NCI-H2171 (cell line): Measurements from ENCODE around the gene INSRR.

Source experiments
- DNase-seq: peaks from one replicate; lab custom pipeline; 2025; lab: John Stamatoyannopoulos, UW

Gene INSRR

DNA sequence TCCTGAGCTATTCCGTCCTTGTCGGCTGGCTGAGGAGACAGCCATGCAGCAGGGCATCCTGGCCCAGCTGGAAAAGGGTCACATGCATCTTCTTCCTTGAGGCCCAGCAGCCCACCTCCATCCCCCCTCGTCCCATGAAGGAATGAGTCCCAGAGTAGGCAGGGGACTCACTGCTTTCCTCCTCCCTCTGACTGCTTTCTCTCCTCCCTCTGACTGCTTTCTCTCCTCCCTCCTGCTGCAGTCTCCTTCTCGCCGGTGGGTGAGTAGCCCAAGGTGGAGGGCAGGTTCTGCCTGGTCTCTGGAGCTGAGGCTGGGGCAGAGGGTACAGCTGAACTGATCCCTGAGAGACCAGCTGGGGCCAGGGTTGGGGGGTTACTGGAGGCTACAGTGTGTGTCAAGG, 15.2 kb upstream of the INSRR start:
- DNase-seq, result no peak

GRCh38 chr1:156873659-156874058, 14.7 kb upstream of the INSRR start:
- no peak for DNase-seq

DNA sequence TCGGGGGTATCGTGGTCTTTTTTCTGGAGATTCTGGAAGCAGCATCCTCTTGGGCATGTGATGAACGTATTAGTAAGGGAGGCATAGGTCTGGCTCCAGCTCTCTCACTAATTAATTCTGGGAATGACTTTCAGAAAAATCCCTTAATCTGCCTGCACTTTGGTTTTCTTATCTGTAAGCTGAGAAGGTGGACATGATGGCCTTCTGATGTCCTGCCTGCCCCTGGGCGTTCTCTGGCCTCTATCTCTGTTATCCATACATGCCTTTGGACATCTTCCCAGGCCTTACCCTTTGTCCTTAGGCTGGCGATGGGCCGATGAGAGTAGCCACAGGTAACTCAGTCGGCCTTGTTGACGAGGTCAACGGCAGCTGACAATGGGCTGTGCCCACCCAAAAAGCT, 10.5 kb upstream of the INSRR start:
- no peak for DNase-seq

DNA sequence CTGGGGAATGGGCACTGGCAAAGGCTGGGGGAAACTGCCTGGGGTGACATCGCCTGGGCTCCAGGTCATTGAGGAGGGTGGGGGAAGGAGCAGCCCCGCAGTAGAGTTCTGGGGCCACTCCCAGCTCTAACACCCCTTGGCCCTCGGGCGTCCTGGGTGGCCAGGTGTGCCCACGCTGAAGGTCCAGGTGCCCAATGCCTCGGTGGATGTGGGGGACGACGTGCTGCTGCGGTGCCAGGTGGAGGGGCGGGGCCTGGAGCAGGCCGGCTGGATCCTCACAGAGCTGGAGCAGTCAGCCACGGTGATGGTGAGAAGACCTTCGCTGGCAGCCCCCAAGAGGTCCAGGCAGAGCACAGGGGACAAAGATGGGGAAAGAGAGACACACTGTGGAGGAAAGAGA, 9.4 kb upstream of the INSRR start:
- peak; percentile 40 for DNase-seq

- DNase-seq, result peak; percentile 11
Measured at GRCh38 chr1:156866249-156866909, 7.5 kb upstream of the INSRR start.

- DNase-seq, result no peak
Measured at GRCh38 chr1:156865865-156866248, 6.9 kb upstream of the INSRR start.

- DNase-seq, result no peak
Measured at GRCh38 chr1:156865258-156865657, 6.3 kb upstream of the INSRR start.

GRCh38 chr1:156864796-156865195, 5.9 kb upstream of the INSRR start:
- no peak for DNase-seq

DNA sequence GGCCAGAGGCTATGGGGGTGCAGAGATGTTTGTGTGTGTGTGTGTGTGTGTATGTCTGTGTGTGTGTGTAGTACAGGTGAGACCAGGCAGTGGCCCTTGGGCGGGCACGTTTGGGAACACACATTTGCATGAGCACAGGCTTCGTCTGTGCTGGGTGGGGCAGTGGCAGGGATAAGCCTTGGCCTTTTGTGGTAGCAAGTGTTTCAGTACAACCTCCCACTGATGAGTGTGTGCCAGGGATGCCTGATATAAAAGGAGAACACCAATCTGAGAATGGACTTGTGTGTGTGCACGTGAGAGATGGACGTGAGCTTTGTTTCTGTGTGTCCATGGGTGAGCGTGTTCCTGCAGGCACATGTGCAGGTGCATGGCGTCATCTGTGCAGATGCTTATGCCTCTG, 4.7 kb upstream of the INSRR start:
- no peak for DNase-seq

DNA sequence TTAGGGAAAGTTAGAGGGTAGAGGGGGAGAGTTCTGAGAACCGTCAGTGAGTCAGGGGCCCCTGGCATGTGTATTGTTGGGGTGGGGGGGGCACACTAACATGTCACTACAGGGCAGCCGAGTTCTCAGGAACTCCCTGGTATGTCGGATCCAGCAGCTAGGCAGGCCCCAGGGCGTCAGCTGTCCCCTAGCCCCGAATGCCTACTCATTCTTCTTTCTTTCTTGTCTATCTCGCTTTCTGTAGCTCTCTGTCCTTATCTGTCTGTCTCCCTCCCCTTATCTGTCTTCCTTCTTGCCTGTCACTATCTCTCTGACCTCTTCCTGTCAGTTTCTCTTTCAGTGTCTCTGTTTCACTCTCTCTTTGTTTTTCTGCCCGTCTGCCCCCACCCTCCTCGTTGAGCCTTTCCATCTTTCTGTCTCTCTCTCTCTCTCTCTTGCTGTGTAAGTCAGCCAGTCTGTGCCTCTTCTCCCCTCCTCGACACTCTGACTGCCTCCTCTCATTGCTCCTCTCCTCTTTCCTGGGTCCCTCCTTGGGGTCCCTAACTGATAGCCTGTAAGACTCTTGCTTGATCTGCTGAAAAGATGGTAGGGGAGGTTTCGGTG, 4.2 kb upstream of the INSRR start:
- DNase-seq, result no peak

- DNase-seq, result no peak
Measured at GRCh38 chr1:156862584-156862983, 3.7 kb upstream of the INSRR start.

DNA sequence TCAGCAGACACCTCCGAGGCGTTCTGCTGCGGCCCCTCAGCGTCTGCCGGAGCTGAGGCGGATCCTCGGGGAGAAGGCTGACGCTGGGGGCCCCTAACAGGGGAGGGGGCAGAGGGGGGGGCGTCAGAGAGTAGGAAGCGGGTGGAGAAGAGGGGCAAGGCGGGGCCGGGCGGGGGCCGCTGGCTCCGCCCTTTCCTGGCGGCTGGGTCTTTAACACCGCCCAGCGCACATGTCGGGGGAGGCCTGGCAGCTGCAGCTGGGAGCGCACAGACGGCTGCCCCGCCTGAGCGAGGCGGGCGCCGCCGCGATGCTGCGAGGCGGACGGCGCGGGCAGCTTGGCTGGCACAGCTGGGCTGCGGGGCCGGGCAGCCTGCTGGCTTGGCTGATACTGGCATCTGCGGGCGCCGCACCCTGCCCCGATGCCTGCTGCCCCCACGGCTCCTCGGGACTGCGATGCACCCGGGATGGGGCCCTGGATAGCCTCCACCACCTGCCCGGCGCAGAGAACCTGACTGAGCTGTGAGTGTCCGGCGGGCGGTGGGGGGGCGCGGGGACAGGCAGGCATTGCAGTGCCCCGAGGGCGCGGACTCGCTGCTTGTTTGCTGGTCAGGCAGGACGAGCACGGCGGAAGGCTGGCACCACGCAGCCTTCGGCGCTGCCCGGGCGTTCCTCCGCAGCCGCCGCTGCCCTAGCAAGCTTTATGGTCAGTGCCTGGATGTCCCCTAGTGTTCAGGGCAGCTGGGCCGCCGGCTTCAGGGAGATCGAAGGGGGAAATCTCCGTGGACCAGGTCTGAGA, 1.9 kb upstream of the INSRR start, which contains the start of gene NTRK1:
NTRK1 (plus strand) TSS at position 238 of the 796 bp plus-strand sequence; CDS start at position 308, 70 bp downstream.
- DNase-seq, result peak; percentile 81

DNA sequence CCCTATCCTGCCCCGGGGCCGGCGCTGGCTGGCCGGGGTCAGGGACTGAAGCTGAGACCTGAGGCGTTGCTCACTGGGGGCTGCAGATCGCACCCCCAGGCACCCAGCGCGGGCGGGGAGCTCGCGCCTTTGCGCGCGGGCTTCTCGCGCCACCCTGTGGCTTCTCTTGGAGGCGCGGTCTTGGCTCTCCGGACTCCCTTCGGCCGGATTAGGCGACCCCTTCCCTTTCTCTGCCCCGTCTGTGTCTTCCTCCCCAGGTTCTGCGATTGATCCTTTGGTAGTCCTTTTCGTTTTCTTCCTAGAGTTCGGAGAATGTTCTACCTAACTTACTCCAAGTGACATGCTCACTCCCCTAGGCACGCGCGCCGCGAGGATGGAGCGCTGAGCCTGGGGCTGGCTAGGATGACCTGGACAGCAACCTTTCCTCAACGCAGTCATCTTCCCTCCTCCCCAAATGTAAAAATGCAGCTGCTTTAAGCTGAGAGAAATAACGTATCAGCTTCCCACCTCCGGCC, 1.3 kb upstream of the INSRR start:
- peak; percentile 33 for DNase-seq

DNA sequence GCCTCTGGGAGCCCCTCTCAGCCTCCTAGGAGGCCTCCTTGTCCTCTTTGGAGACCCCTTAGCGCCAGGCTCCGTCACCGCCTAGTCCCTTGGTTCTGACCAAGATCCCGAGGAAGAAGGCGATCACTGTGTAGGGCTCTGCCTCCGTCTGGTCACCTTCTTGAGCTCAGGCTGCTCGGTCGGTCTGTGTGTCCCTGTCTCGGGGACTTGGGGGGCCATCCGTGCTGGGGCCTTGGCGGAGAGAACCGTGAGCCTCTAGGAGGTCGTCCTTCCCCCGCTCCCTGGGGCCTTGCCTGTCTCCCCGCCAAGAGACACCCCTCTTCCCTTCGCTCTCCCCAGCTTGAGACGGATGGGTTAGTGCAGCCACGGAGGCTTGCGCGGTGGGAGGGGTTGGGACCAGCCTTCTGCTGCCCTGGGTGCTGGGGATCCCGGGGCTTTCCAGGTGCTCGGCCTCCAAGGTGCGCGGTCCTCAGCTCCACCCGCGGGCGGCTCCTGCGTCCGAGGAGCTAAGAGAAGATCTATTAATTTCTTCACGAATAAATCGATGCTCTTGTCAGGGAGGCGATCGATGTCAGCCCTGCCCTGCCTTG, 701 bp upstream of the INSRR start:
- DNase-seq, result peak; percentile 32

DNA sequence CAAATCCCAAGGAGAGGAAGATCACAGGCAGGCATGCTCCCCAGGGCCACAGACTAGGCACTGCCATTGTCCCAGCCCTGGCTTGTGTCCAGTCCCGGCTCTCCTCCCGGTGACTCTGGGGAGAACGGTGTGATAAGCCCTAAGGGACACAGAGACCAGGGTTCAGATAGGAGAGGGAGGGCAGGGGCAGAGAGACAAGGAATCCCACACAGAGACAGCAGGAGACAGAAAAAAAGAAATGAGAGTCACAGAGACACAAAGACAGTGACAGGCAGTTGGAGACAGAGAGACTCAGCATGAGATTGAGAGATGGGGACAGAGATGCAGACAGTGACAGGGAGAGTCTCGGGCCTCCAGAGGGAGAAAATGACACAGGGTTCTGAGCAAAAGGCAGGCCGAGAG, 361 bp downstream of the INSRR start:
- DNase-seq, result no peak

DNA sequence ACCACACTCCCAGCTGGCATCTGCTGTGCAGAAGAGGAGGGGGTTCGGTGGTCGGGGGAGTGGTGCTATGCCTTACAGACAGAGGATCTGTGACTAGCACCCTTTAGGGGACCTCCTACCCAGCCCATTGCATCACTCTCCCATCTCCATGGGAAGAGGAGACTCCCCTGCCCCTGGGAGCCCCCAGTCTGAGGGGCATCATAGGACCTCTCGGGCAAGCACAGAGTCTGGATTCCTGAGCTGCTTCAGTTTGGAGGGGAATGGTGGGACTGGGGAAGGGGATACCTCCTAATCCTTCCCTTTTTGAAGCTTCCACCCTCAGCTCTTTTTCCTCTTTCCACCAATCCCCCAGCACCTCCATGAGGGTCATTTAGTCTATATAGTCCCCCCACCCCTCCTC, 1.4 kb downstream of the INSRR start:
- DNase-seq, result no peak

GRCh38 chr1:156856282-156856785, 2.6 kb downstream of the INSRR start:
- DNase-seq, result no peak

GRCh38 chr1:156854634-156855033, 4.3 kb downstream of the INSRR start:
- no peak for DNase-seq

GRCh38 chr1:156853761-156854160, 5.2 kb downstream of the INSRR start:
- no peak for DNase-seq

- peak; percentile 88 for DNase-seq
Measured at GRCh38 chr1:156852418-156852874, 6.5 kb downstream of the INSRR start.

GRCh38 chr1:156851779-156852417, 7.0 kb downstream of the INSRR start:
- DNase-seq, result no peak

DNA sequence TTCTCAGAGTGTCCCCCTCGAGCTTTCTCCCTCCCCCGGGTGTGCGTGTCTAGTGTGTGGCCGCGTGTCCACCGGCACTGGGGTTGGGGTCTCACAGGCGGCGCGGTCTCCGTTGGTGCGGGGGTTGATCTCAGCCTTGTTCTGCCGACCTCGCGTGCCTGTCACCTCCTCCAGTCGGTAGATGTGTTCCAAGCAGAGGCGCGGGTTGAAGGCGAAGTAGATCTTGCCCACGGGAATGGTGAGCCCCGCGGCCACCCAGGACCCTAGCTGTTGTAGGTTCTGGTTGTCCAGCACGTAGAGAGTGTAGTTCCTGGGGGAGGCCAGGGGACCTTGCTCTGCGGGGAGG, 9.8 kb downstream of the INSRR start:
- no peak for DNase-seq
